Stomach (tissue), 9 donors: ENCODE measurements around the gene SSTR3. TPM values are rescaled to one million over a fixed set of nuclear protein-coding genes. Genes with fewer than 3 reads are reported as not detected.

Source experiments
- DNase-seq, 2 donors: peaks; one replicate each; pipeline versions ENCODE4 v3.0.0 to v3.0.0-alpha.2; 2013 to 2019
- H3K27ac ChIP-seq, 5 donors: fragments of 200-600 bp in 4 of 5; sonication (generic) in 4 of 5; one replicate each; pipeline ENCODE4 v1.5.1; 2013 to 2019; ENCODE audit warnings: mild to moderate bottlenecking in 1 of 5, moderate library complexity in 1 of 5
- H3K27me3 ChIP-seq, 3 donors: fragments of 200-600 bp; sonication (generic); one replicate each; pipeline ENCODE4 v1.5.1; 2017 to 2019; ENCODE audit warnings: mixed run types in 1 of 3
- H3K36me3 ChIP-seq, 4 donors: fragments of 200-600 bp; sonication (generic); 1 replicate in 3 of 4; 2 replicates in 1 of 4; pipeline ENCODE4 v1.5.1; 2016 to 2019
- H3K4me1 ChIP-seq, 4 donors: fragments of 200-600 bp; sonication (generic); one replicate each; pipeline ENCODE4 v1.5.1; 2016 to 2019
- H3K4me3 ChIP-seq, 4 donors: fragments of 200-600 bp; sonication (generic) in 3 of 4; one replicate each; pipeline ENCODE4 v1.5.1; 2016 to 2019; ENCODE audit warnings: mild to moderate bottlenecking in 1 of 4
- H3K9me3 ChIP-seq, 4 donors: fragments of 200-600 bp; sonication (generic); one replicate each; pipeline ENCODE4 v1.5.1; 2016 to 2019
- EP300 ChIP-seq: sonication (generic); formaldehyde crosslinking; IDR thresholded peaks from one replicate; pipeline ENCODE4 v1.6.1; 2017; ENCODE audit warnings: antibody characterized with exemption
- POLR2A ChIP-seq, 4 donors: fragments of 450-650 bp; IDR thresholded peaks; one replicate each; pipeline ENCODE4 v1.6.1; 2016; ENCODE audit warnings: antibody characterized with exemption in 4 of 4, control low read depth in 2 of 4, mild to moderate bottlenecking in 1 of 4, moderate library complexity in 1 of 4
- POLR2AphosphoS5 ChIP-seq, 3 donors: sonication (generic); formaldehyde crosslinking; IDR thresholded peaks; one replicate each; pipeline ENCODE4 v1.6.1; 2016; ENCODE audit warnings: antibody characterized with exemption in 3 of 3
- WGBS, 5 donors: extraction: QIAGEN DNeasy Blood & Tissue Kit in 3 of 5; methylation state at CpG; one replicate each; pipeline versions ENCODE4 v1.1.5 to v1.1.7; 2013 to 2018; 5-methylcytosine and 5-hydroxymethylcytosine counted together
- intact Hi-C: fragments of 100-400 bp; cut with DNase I; formaldehyde crosslinking; loops from one replicate; pipeline ENCODE4 v1.15.1; 2023; ENCODE audit warnings: low total_unique reads
- polyA plus RNA-seq, 3 donors: library from polyadenylated mRNA; stranded (reverse); fragments of 200-250 nt; gene quantifications; one replicate each; pipeline ENCODE4 v1.2.3, GENCODE V29; 2013
- total RNA-seq, 5 donors: library from RNA; depleted of rRNA; stranded (reverse); fragments of >200 nt; gene quantifications; one replicate each; pipeline versions ENCODE4 v1.1.0 to v1.2.3, GENCODE V29; 2014 to 2016
- TF ChIP-seq, protein P1 (sequence below), 7 experiments: fragments of 450-650 bp in 4 of 7; fragments of 200-600 bp in 3 of 7; sonication (generic) in 3 of 7; IDR thresholded peaks; one replicate each; pipeline ENCODE4 v1.5.1; 2016 to 2019; ENCODE audit warnings: antibody characterized with exemption in 7 of 7, control low read depth in 2 of 7, mild to moderate bottlenecking in 1 of 7
- donor health status: healthy with polysubstance abuse.
- donor health status: Bipolar disorder and iron deficiency.
- donor health status: healthy.

SSTR3 gene
- total and polyA plus RNA-seq, 8 donors = 0.05 to 0.37 (median 0.12) TPM; not detected in 5

GRCh38 chr22:37249986-37250385 is 37.7 kb upstream of the SSTR3 start:
- Histone ChIP-seq H3K27ac (no peak overlapping the region), H3K9me3 (no peaks in the 10 kb centered on the region), H3K4me3 (no peak overlapping the region), H3K27me3 (peaks cover 0 to 50% (median 0%) of the 10 kb centered on the region in 3 donors), H3K4me1 (peaks cover 0 to 3% (median 0%) of the 10 kb centered on the region in 4 donors), H3K36me3 (no peaks in the 10 kb centered on the region)
- 79 to 84% (median 82%) methylated on average over 12 of the region's 12 CpGs for WGBS, 5 donors
- intact Hi-C loops = no loop called here
- DNase-seq = no peak
- TF ChIP-seq EP300 = no peak
- no peak for TF ChIP-seq POLR2A (IDR thresholded peaks at IDR 0.05)
- TF ChIP-seq, protein P1, sequence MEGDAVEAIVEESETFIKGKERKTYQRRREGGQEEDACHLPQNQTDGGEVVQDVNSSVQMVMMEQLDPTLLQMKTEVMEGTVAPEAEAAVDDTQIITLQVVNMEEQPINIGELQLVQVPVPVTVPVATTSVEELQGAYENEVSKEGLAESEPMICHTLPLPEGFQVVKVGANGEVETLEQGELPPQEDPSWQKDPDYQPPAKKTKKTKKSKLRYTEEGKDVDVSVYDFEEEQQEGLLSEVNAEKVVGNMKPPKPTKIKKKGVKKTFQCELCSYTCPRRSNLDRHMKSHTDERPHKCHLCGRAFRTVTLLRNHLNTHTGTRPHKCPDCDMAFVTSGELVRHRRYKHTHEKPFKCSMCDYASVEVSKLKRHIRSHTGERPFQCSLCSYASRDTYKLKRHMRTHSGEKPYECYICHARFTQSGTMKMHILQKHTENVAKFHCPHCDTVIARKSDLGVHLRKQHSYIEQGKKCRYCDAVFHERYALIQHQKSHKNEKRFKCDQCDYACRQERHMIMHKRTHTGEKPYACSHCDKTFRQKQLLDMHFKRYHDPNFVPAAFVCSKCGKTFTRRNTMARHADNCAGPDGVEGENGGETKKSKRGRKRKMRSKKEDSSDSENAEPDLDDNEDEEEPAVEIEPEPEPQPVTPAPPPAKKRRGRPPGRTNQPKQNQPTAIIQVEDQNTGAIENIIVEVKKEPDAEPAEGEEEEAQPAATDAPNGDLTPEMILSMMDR (IDR thresholded peaks at IDR 0.05) = no peak
- TF ChIP-seq POLR2AphosphoS5 (IDR thresholded peaks at IDR 0.05) = no peak

- Histone ChIP-seq H3K27me3 (peaks cover 0 to 55% (median 11%) of the 10 kb centered on the region in 3 donors), H3K27ac (no peak overlapping the region), H3K4me3 (no peak overlapping the region), H3K4me1 (peaks cover 0 to 20% (median 4%) of the 10 kb centered on the region in 4 donors), H3K36me3 (no peaks in the 10 kb centered on the region), H3K9me3 (no peaks in the 10 kb centered on the region)
- WGBS, 5 donors = 58 to 74% (median 64%) methylated on average over 6 of the region's 6 CpGs
- TF ChIP-seq POLR2AphosphoS5 (IDR thresholded peaks at IDR 0.05) (no peak), EP300 (no peak), POLR2A (IDR thresholded peaks at IDR 0.05) (no peak)
- TF ChIP-seq, protein P1 (IDR thresholded peaks at IDR 0.05) = no peak
- intact Hi-C loops = no loop called here
- no peak for DNase-seq
Observed at GRCh38 chr22:37248251-37248650, 36.0 kb upstream of the SSTR3 start.

DNA sequence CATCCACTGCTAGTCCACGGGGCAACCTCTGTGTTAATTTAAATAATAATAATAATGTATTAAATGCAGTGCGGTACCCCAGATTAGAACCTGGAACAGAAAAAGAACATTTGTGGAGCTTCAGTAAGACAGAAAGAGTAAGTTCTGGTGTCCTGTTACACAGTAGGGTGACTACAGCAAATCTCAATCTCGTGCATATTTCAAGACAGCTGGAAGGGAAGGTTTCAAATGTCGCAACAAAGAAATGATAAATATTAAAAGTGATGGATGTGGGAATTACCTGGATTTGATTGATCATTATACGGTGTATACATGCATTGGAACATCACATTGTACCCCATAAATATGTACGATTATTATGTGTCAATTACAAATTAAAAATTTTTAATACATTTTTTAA is 33.5 kb upstream of the SSTR3 start:
- no peaks in the 10 kb centered on the region for H3K36me3 ChIP-seq
- H3K4me3 ChIP-seq = no peak overlapping the region
- intact Hi-C loops = no loop called here
- TF ChIP-seq, protein P1 (IDR thresholded peaks at IDR 0.05) = no peak
- TF ChIP-seq POLR2AphosphoS5 (IDR thresholded peaks at IDR 0.05) = no peak
- TF ChIP-seq POLR2A (IDR thresholded peaks at IDR 0.05) = no peak
- TF ChIP-seq EP300 = no peak
- peaks cover 4 to 58% (median 11%) of the 10 kb centered on the region in 3 donors for H3K27me3 ChIP-seq
- peaks cover 0 to 43% (median 11%) of the 10 kb centered on the region in 4 donors for H3K4me1 ChIP-seq
- H3K27ac ChIP-seq = peak overlapping the region in 1 of 5 donors; percentile 81
- DNase-seq = no peak
- no peaks in the 10 kb centered on the region for H3K9me3 ChIP-seq
- 63 to 72% (median 69%) methylated on average over 6 of the region's 6 CpGs for WGBS, 5 donors

- H3K36me3 ChIP-seq = no peaks in the 10 kb centered on the region
- H3K9me3 ChIP-seq = no peaks in the 10 kb centered on the region
- no peak overlapping the region for H3K4me3 ChIP-seq
- no peak for TF ChIP-seq POLR2AphosphoS5 (IDR thresholded peaks at IDR 0.05)
- no peak for TF ChIP-seq EP300
- TF ChIP-seq, protein P1 (IDR thresholded peaks at IDR 0.05) = no peak
- TF ChIP-seq POLR2A (IDR thresholded peaks at IDR 0.05) = no peak
- DNase-seq = no peak
- H3K27me3 ChIP-seq = peaks cover 5 to 58% (median 11%) of the 10 kb centered on the region in 3 donors
- H3K4me1 ChIP-seq = peaks cover 0 to 49% (median 14%) of the 10 kb centered on the region in 4 donors
- intact Hi-C loops = no loop called here
- peak overlapping the region in 2 of 5 donors; percentile 81 to 85 for H3K27ac ChIP-seq
- 59 to 66% (median 63%) methylated on average over 18 to 22 of the region's 22 CpGs for WGBS, 5 donors
Observed at GRCh38 chr22:37244922-37245722, 32.8 kb upstream of the SSTR3 start.
